Common myeloid progenitor, CD34-positive (primary cell): ENCODE measurements around the gene SOWAHA.

ENCODE experiments used
- CTCF ChIA-PET: fragments of 350-600 bp; sonication (Branson Sonifier 250); formaldehyde crosslinking; loops from one replicate; lab custom pipeline; 2021; ENCODE audit warnings: antibody characterized with exemption; lab: Charles Lee
- POLR2A ChIA-PET: fragments of 350-600 bp; sonication (Branson Sonifier 250); formaldehyde crosslinking; loops from one replicate; lab custom pipeline; 2021; ENCODE audit warnings: antibody characterized with exemption; lab: Charles Lee
- DNase-seq, 3 donors: peaks; one replicate each; pipeline versions ENCODE4 v3.0.0 to v3.0.0-alpha.2; 2013
- H3K27ac ChIP-seq, 2 experiments: 1 replicate in 1 of 2; 2 replicates in 1 of 2; pipeline ENCODE4 v1.7.0; 2013; ENCODE audit warnings: inconsistent platforms in 2 of 2, low read length in 2 of 2, mild to moderate bottlenecking in 2 of 2, low read depth in 1 of 2, moderate library complexity in 1 of 2; ENCODE audit not compliant: severe bottlenecking in 2 of 2, insufficient read depth in 1 of 2, poor library complexity in 1 of 2
- H3K27me3 ChIP-seq, 5 experiments: replicated peaks in 2 of 5; 1 replicate in 3 of 5; 2 replicates in 2 of 5; pipeline versions ENCODE4 v1.6.1 to v1.7.0; 2013; ENCODE audit warnings: low read length in 4 of 5, mild to moderate bottlenecking in 2 of 5, moderate library complexity in 2 of 5, inconsistent platforms in 1 of 5; ENCODE audit not compliant: insufficient read depth in 5 of 5, control insufficient read depth in 4 of 5
- H3K36me3 ChIP-seq, 4 experiments: 1 replicate in 2 of 4; 2 replicates in 2 of 4; pipeline versions ENCODE4 v1.6.1 to v1.7.0; 2013; ENCODE audit warnings: low read length in 3 of 4, control low read depth in 1 of 4, mild to moderate bottlenecking in 1 of 4; ENCODE audit not compliant: control insufficient read depth in 4 of 4, insufficient read depth in 4 of 4
- H3K4me1 ChIP-seq, 4 experiments: 1 replicate in 3 of 4; 2 replicates in 1 of 4; pipeline versions ENCODE4 v1.6.1 to v1.7.1; 2013; ENCODE audit warnings: low read length in 3 of 4, mild to moderate bottlenecking in 3 of 4, control low read depth in 1 of 4, inconsistent platforms in 1 of 4, moderate library complexity in 1 of 4; ENCODE audit not compliant: control insufficient read depth in 4 of 4, insufficient read depth in 4 of 4; ENCODE audit errors: control extremely low read depth in 1 of 4
- H3K4me3 ChIP-seq, 7 experiments: 1 replicate in 4 of 7; 2 replicates in 3 of 7; pipeline versions ENCODE4 v1.5.1 to v1.7.0; 2013; ENCODE audit warnings: mild to moderate bottlenecking in 7 of 7, low read length in 6 of 7, moderate library complexity in 6 of 7, inconsistent platforms in 2 of 7, low read depth in 2 of 7, control low read depth in 1 of 7; ENCODE audit not compliant: insufficient read depth in 4 of 7, control insufficient read depth in 1 of 7; ENCODE audit errors: extremely low read depth in 1 of 7
- H3K9me3 ChIP-seq, 5 experiments: 1 replicate in 4 of 5; 2 replicates in 1 of 5; pipeline versions ENCODE4 v1.6.1 to v1.7.1; 2013; ENCODE audit warnings: low read length in 4 of 5, mild to moderate bottlenecking in 2 of 5, inconsistent platforms in 1 of 5, low read depth in 1 of 5, moderate library complexity in 1 of 5; ENCODE audit not compliant: control insufficient read depth in 4 of 5, insufficient read depth in 2 of 5; ENCODE audit errors: control extremely low read depth in 1 of 5
- WGBS: methylation state at CpG from one replicate; pipeline ENCODE4 v1.1.5; 2013; ENCODE audit not compliant: insufficient coverage; 5-methylcytosine and 5-hydroxymethylcytosine counted together

The SOWAHA gene

GRCh38 chr5:132822650-132823480, 9.8 kb downstream of the SOWAHA start:
- Histone ChIP-seq H3K27ac (no peak overlapping the region), H3K4me3 (peak overlapping the region in 6 of 7 experiments; percentile 4 to 63 (median 50)), H3K9me3 (no peaks in the 10 kb centered on the region), H3K27me3 (peaks cover 0 to 73% (median 35%) of the 10 kb centered on the region in 5 experiments), H3K4me1 (peaks cover 0 to 32% (median 22%) of the 10 kb centered on the region in 4 experiments), H3K36me3 (no peaks in the 10 kb centered on the region)
- ChIA-PET CTCF (interaction anchor here (0.8 to 3.0 kb wide), 13 partner anchors 8 to 436 kb away, joined by 3 to 12 read pairs (median 3); no protein-coding TSS in a partner anchor), POLR2A (no interaction called here)
- DNase-seq, result peak in 2 of 3 donors; percentile 57 to 64
- 23% methylated on average over 59 of the region's 68 CpGs for WGBS

- Histone ChIP-seq H3K4me3 (peak overlapping the region in 2 of 7 experiments; percentile 59 to 61), H3K4me1 (peaks cover 0 to 32% (median 22%) of the 10 kb centered on the region in 4 experiments), H3K27me3 (peaks cover 0 to 76% (median 39%) of the 10 kb centered on the region in 5 experiments), H3K9me3 (no peaks in the 10 kb centered on the region), H3K27ac (no peak overlapping the region), H3K36me3 (no peaks in the 10 kb centered on the region)
- no peak for DNase-seq
- ChIA-PET POLR2A (no interaction called here), CTCF (interaction anchor here (0.6 to 2.7 kb wide), 13 partner anchors 8 to 437 kb away, joined by 3 to 7 read pairs (median 3); no protein-coding TSS in a partner anchor)
- 82% methylated on average over 3 of the region's 7 CpGs for WGBS
These were observed 10.5 kb downstream of the SOWAHA start for GRCh38 chr5:132823481-132824050.

GRCh38 chr5:132824426-132824825, 11.3 kb downstream of the SOWAHA start:
- Histone ChIP-seq H3K4me1 (peaks cover 0 to 33% (median 23%) of the 10 kb centered on the region in 4 experiments), H3K36me3 (no peaks in the 10 kb centered on the region), H3K9me3 (no peaks in the 10 kb centered on the region), H3K4me3 (no peak overlapping the region), H3K27ac (no peak overlapping the region), H3K27me3 (peaks cover 0 to 76% (median 41%) of the 10 kb centered on the region in 5 experiments)
- 90% methylated on average over 2 of the region's 3 CpGs for WGBS
- ChIA-PET POLR2A (no interaction called here), CTCF (interaction anchor here (0.6 to 7.8 kb wide), 10 partner anchors 9 to 70 kb away, joined by 3 to 86 read pairs (median 4); partner anchors contain the start of gene LEAP2)
- DNase-seq, result no peak

- Histone ChIP-seq H3K27me3 (peaks cover 0 to 77% (median 43%) of the 10 kb centered on the region in 5 experiments), H3K27ac (no peak overlapping the region), H3K9me3 (no peaks in the 10 kb centered on the region), H3K4me3 (peak overlapping the region in 5 of 7 experiments; percentile 18 to 70 (median 60)), H3K4me1 (peaks cover 0 to 30% (median 26%) of the 10 kb centered on the region in 4 experiments), H3K36me3 (no peaks in the 10 kb centered on the region)
- POLR2A ChIA-PET, result interaction anchor here (1.2 kb wide), 1 partner anchor 41 kb away, joined by 3 read pairs; the partner anchor contains the start of genes GDF9 and UQCRQ
- CTCF ChIA-PET, result interaction anchor here (1.0 to 7.8 kb wide), 10 partner anchors 10 to 319 kb away, joined by 3 to 86 read pairs (median 4); partner anchors contain the start of gene LEAP2
- peak in 2 of 3 donors; percentile 28 to 50 for DNase-seq
- WGBS, result 15% methylated on average over 66 of the region's 71 CpGs
These were observed 12.1 kb downstream of the SOWAHA start for GRCh38 chr5:132825033-132825833.

GRCh38 chr5:132825834-132826391, 12.8 kb downstream of the SOWAHA start:
- WGBS, result 12% methylated on average over 33 of the region's 43 CpGs
- POLR2A ChIA-PET, result interaction anchor here (1.2 kb wide), 1 partner anchor 41 kb away, joined by 3 read pairs; the partner anchor contains the start of genes GDF9 and UQCRQ
- Histone ChIP-seq H3K27ac (no peak overlapping the region), H3K9me3 (no peaks in the 10 kb centered on the region), H3K27me3 (peaks cover 0 to 80% (median 46%) of the 10 kb centered on the region in 5 experiments), H3K4me1 (peaks cover 0 to 35% (median 30%) of the 10 kb centered on the region in 4 experiments), H3K4me3 (peak overlapping the region in 5 of 7 experiments; percentile 18 to 70 (median 60)), H3K36me3 (no peaks in the 10 kb centered on the region)
- DNase-seq, result peak in 1 of 3 donors; percentile 33
- CTCF ChIA-PET, result interaction anchor here (1.0 to 7.8 kb wide), 7 partner anchors 17 to 320 kb away, joined by 3 to 86 read pairs (median 5); partner anchors contain the start of gene LEAP2
